GM23248 (cell line): Measurements from ENCODE around the gene HBA2. TPM values are rescaled to one million over a fixed set of nuclear protein-coding genes. Genes with fewer than 3 reads are reported as not detected.
"Not testable (repeated sequence)": the region's sequence is repeated elsewhere in the genome, so short reads cannot be mapped to it uniquely, and the experiment has no call there.

ENCODE experiments used
- DNase-seq: peaks from one replicate; pipeline ENCODE4 v3.0.0-alpha.2; 2015
- H2AFZ ChIP-seq: fragments of 200-600 bp; sonication (generic); 2 replicates; pipeline ENCODE4 v1.6.1; 2016; ENCODE audit warnings: antibody characterized with exemption
- H3F3A ChIP-seq: fragments of 200-600 bp; sonication (generic); 2 replicates; pipeline ENCODE4 v1.6.1; 2016; ENCODE audit warnings: mild to moderate bottlenecking, antibody characterized with exemption, mixed run types; ENCODE audit not compliant: insufficient read depth
- H3K27ac ChIP-seq: fragments of 200-600 bp; sonication (generic); 2 replicates; pipeline ENCODE4 v1.5.1; 2016; ENCODE audit warnings: mild to moderate bottlenecking
- H3K27me3 ChIP-seq: fragments of 200-600 bp; sonication (generic); replicated peaks from 2 replicates; pipeline ENCODE4 v1.6.1; 2016; ENCODE audit warnings: mild to moderate bottlenecking; ENCODE audit not compliant: insufficient read depth
- H3K36me3 ChIP-seq: fragments of 200-600 bp; sonication (generic); 2 replicates; pipeline ENCODE4 v1.6.1; 2016; ENCODE audit warnings: low read depth, mild to moderate bottlenecking
- H3K4me1 ChIP-seq: fragments of 200-600 bp; sonication (generic); 2 replicates; pipeline ENCODE4 v1.6.1; 2016; ENCODE audit warnings: mild to moderate bottlenecking; ENCODE audit not compliant: insufficient read depth
- H3K4me2 ChIP-seq: fragments of 200-600 bp; sonication (generic); one replicate; pipeline ENCODE4 v1.6.1; 2016; ENCODE audit warnings: mild to moderate bottlenecking; ENCODE audit not compliant: unreplicated experiment
- H3K4me3 ChIP-seq: fragments of 200-600 bp; sonication (generic); 2 replicates; pipeline ENCODE4 v1.5.1; 2016; ENCODE audit warnings: mild to moderate bottlenecking
- H3K79me2 ChIP-seq: fragments of 200-600 bp; sonication (generic); 2 replicates; pipeline ENCODE4 v1.6.1; 2016; ENCODE audit warnings: mild to moderate bottlenecking; ENCODE audit not compliant: insufficient read depth
- H3K9ac ChIP-seq: fragments of 200-600 bp; sonication (generic); 2 replicates; pipeline ENCODE4 v1.6.1; 2016; ENCODE audit warnings: mild to moderate bottlenecking
- H3K9me2 ChIP-seq: fragments of 200-600 bp; sonication (generic); 2 replicates; pipeline ENCODE4 v1.6.1; 2016; ENCODE audit warnings: mixed run types, mild to moderate bottlenecking, moderate library complexity; ENCODE audit not compliant: insufficient read depth
- H3K9me3 ChIP-seq: fragments of 200-600 bp; sonication (generic); one replicate; pipeline ENCODE4 v1.6.1; 2017; ENCODE audit warnings: low read depth
- H4K20me1 ChIP-seq: fragments of 200-600 bp; sonication (generic); 2 replicates; pipeline ENCODE4 v1.6.0; 2016; ENCODE audit not compliant: insufficient read depth
- EZH2 ChIP-seq: fragments of 200-600 bp; sonication (generic); IDR thresholded peaks from 2 replicates; pipeline ENCODE4 v1.6.1; 2018; ENCODE audit warnings: antibody characterized with exemption, mild to moderate bottlenecking; ENCODE audit not compliant: insufficient read depth, poor library complexity, severe bottlenecking
- EZH2phosphoT487 ChIP-seq: fragments of 200-600 bp; sonication (generic); IDR thresholded peaks from 2 replicates; pipeline ENCODE4 v1.6.1; 2018; ENCODE audit warnings: antibody characterized with exemption, moderate library complexity, mild to moderate bottlenecking, low read depth; ENCODE audit not compliant: insufficient read depth
- WGBS, 2 experiments: methylation state at CpG; one replicate each; pipeline ENCODE4 v1.1.6; 2015 to 2017; ENCODE audit warnings: low lambda C conversion rate in 2 of 2, low coverage in 1 of 2; ENCODE audit errors: missing lambda C conversion rate in 2 of 2; 5-methylcytosine and 5-hydroxymethylcytosine counted together
- in situ Hi-C: fragments of 300-500 bp; cut with MboI; formaldehyde crosslinking; loops from 2 replicates; pipeline ENCODE4 v1.15.0; 2020
- polyA plus RNA-seq: library from polyadenylated mRNA; unstranded; fragments of >200 nt; fragmentation: Nextera tagmentation; extraction: Ambion mirVana; gene quantifications from 2 replicates; pipeline ENCODE4 v1.2.1, GENCODE V29; 2016
- total RNA-seq: library from RNA; depleted of rRNA; stranded (reverse); fragments of >200 nt; shearing (Covaris generic); gene quantifications from 2 replicates; pipeline ENCODE4 v1.2.3, GENCODE V29; 2014

Gene HBA2
- total and polyA plus RNA-seq, 2 experiments from 2014 or later: not detected

- Histone ChIP-seq H3K4me3 (peak overlapping the region; percentile 68), H4K20me1 (no peaks in the 10 kb centered on the region), H3K4me2 (peak overlapping the region; percentile 72), H2AFZ (peak overlapping the region; percentile 75), H3K9me2 (no peaks in the 10 kb centered on the region), H3K9me3 (no peaks in the 10 kb centered on the region), H3K79me2 (no peaks in the 10 kb centered on the region), H3K36me3 (no peaks in the 10 kb centered on the region), H3F3A (no peaks in the 10 kb centered on the region), H3K27ac (no peak overlapping the region), H3K4me1 (no peaks in the 10 kb centered on the region), H3K9ac (no peak overlapping the region), H3K27me3 (peaks cover 23% of the 10 kb centered on the region)
- in situ Hi-C loops: no loop called here
- WGBS, 2 experiments: 5% methylated on average over 40 to 43 of the region's 59 CpGs
- TF ChIP-seq EZH2phosphoT487 (no peak), EZH2 (no peak)
- DNase-seq: peak; percentile 44
Observed at GRCh38 chr16:154217-155030, 18.3 kb upstream of the HBA2 start.

- H3K9me2 ChIP-seq: no peaks in the 10 kb centered on the region
- no peak overlapping the region for H3K9ac ChIP-seq
- DNase-seq: no peak
- no peaks in the 10 kb centered on the region for H3K36me3 ChIP-seq
- WGBS, 2 experiments: 49 to 58% methylated on average over 7 of the region's 7 CpGs
- H2AFZ ChIP-seq: peak overlapping the region; percentile 75
- peak overlapping the region; percentile 68 for H3K4me3 ChIP-seq
- H3K27me3 ChIP-seq: peaks cover 23% of the 10 kb centered on the region
- H3K79me2 ChIP-seq: no peaks in the 10 kb centered on the region
- H3K4me1 ChIP-seq: no peaks in the 10 kb centered on the region
- in situ Hi-C loops: no loop called here
- no peak overlapping the region for H3K4me2 ChIP-seq
- H3K9me3 ChIP-seq: no peaks in the 10 kb centered on the region
- H3F3A ChIP-seq: no peaks in the 10 kb centered on the region
- no peak overlapping the region for H3K27ac ChIP-seq
- no peaks in the 10 kb centered on the region for H4K20me1 ChIP-seq
- TF ChIP-seq EZH2phosphoT487 (no peak), EZH2 (no peak)
Observed at GRCh38 chr16:155031-155398, 17.7 kb upstream of the HBA2 start.

- Histone ChIP-seq H3K27ac (no peak overlapping the region), H3K9me2 (no peaks in the 10 kb centered on the region), H2AFZ (no peak overlapping the region), H3K36me3 (no peaks in the 10 kb centered on the region), H3F3A (no peaks in the 10 kb centered on the region), H3K79me2 (no peaks in the 10 kb centered on the region), H3K4me2 (no peak overlapping the region), H4K20me1 (no peaks in the 10 kb centered on the region), H3K9me3 (no peaks in the 10 kb centered on the region), H3K4me1 (no peaks in the 10 kb centered on the region), H3K27me3 (peaks cover 18% of the 10 kb centered on the region), H3K9ac (no peak overlapping the region), H3K4me3 (no peak overlapping the region)
- WGBS, 2 experiments: 32 to 37% methylated on average over 6 of the region's 6 CpGs
- no peak for TF ChIP-seq EZH2
- no peak for TF ChIP-seq EZH2phosphoT487
- no peak for DNase-seq
- in situ Hi-C loops: no loop called here
Observed at GRCh38 chr16:159136-159849, 13.4 kb upstream of the HBA2 start.

DNA sequence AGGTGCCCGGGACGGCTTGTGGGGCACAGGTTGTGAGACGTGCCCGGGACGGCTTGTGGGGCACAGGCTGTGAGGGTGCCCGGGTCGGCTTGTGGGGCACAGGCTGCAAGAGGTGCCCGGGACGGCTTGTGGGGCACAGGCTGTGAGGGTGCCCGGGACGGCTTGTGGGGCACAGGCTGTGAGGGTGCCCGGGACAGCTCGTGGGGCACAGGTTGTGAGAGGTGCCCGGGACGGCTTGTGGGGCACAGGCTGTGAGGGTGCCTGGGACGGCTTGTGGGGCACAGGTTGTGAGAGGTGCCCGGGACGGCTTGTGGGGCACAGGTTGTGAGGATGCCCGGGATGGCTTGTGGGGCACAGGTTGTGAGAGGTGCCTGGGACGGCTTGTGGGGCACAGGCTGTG is 12.4 kb upstream of the HBA2 start:
- H3K9me3 ChIP-seq, H4K20me1 ChIP-seq, H3K4me3 ChIP-seq, H3K27ac ChIP-seq, H3F3A ChIP-seq, H3K4me2 ChIP-seq, H3K4me1 ChIP-seq, H3K79me2 ChIP-seq, H2AFZ ChIP-seq, H3K36me3 ChIP-seq, H3K9ac ChIP-seq, H3K9me2 ChIP-seq, DNase-seq, in situ Hi-C loops: not testable (repeated sequence)
- WGBS, 2 experiments: 61% methylated on average over 19 of the region's 20 CpGs; no CpG with 5 or more reads in 1 of the 2 experiments
- peaks cover 12% of the 10 kb centered on the region for H3K27me3 ChIP-seq
